ENCODE results near the gene DPRX.

GRCh38 chr19:53646144-53646543, 14.3 kb downstream of the DPRX start:
- TF ChIP-seq CTCF (IDR thresholded peaks at IDR 0.05; ENCODE audit: low read depth, low read length), result no peak
- TF ChIP-seq EZH2phosphoT487 (IDR thresholded peaks at IDR 0.05; ENCODE audit: low read depth), result no peak
